ENCODE results near the gene PDE11A. TPM values are rescaled to one million over a fixed set of nuclear protein-coding genes. Genes with fewer than 3 reads are reported as not detected.

PDE11A gene
- total and polyA plus RNA-seq, 2 experiments from 2014 or later = 1.7 to 3.6 TPM

DNA sequence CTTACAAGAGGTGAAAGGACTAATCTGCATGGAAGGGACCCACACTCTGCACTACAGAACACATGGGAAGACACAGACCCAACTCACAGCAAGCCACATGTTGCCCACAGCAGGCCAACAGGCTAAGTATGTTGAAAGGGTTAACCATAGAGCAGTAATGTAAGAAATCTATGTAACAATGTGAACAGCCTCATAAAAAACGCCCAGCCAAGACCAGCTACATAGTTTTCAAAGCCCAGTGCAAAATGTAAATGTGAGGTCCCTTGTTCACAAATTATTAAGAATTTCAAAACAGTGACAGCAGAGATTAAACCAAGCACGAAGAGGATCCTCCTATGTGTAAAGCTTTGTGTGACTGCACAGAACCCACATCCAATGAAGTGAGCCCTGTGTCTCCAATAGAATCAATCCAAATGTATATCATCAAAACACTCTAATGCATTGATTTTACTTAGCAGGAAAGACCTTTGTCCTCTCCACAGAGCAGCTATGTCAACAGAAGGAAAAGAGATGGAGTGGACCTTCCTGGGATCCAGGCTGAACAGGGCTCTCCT, 469.9 kb downstream of the PDE11A start:
- DNase-seq (ENCODE audit: low read depth in 1 of 2, low spot score in 1 of 2) = no peak
- no peaks in the 10 kb centered on the region for H3K36me3 ChIP-seq
- H3K4me1 ChIP-seq (ENCODE audit: low read depth) = peaks cover 9% of the 10 kb centered on the region
- no peaks in the 10 kb centered on the region for H3K27me3 ChIP-seq
- H3K4me3 ChIP-seq = no peak overlapping the region
- TF ChIP-seq, protein P1, sequence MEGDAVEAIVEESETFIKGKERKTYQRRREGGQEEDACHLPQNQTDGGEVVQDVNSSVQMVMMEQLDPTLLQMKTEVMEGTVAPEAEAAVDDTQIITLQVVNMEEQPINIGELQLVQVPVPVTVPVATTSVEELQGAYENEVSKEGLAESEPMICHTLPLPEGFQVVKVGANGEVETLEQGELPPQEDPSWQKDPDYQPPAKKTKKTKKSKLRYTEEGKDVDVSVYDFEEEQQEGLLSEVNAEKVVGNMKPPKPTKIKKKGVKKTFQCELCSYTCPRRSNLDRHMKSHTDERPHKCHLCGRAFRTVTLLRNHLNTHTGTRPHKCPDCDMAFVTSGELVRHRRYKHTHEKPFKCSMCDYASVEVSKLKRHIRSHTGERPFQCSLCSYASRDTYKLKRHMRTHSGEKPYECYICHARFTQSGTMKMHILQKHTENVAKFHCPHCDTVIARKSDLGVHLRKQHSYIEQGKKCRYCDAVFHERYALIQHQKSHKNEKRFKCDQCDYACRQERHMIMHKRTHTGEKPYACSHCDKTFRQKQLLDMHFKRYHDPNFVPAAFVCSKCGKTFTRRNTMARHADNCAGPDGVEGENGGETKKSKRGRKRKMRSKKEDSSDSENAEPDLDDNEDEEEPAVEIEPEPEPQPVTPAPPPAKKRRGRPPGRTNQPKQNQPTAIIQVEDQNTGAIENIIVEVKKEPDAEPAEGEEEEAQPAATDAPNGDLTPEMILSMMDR (IDR thresholded peaks at IDR 0.05; ENCODE audit: low read depth, low read length) = no peak
- no peaks in the 10 kb centered on the region for H3K9me3 ChIP-seq (ENCODE audit: low read depth)
- no peak overlapping the region for H3K27ac ChIP-seq

DNA sequence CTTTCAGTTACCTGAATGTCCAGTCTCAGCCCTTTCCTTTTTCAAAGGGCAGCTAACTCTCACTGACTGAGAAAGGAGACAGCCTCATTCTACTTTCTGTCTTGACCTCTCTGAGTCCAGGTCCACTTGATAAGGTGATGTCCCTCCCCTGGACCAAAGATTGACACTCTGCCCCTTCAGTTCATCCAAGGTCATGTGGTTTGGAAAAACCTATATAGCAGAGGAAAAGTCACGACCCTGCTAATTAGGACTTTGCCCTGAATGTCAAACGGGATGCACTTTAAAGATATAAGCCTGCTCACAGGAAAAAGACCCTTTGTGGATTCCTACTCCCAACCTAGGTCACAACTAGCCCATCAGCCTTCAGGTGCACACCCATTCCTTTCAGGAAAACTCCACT, 471.7 kb downstream of the PDE11A start:
- TF ChIP-seq, protein P1 (IDR thresholded peaks at IDR 0.05; ENCODE audit: low read depth, low read length) = no peak
- no peak overlapping the region for H3K4me3 ChIP-seq
- no peaks in the 10 kb centered on the region for H3K36me3 ChIP-seq
- peaks cover 11% of the 10 kb centered on the region for H3K4me1 ChIP-seq (ENCODE audit: low read depth)
- DNase-seq (ENCODE audit: low read depth in 1 of 2, low spot score in 1 of 2) = no peak
- H3K9me3 ChIP-seq (ENCODE audit: low read depth) = no peaks in the 10 kb centered on the region
- H3K27ac ChIP-seq = no peak overlapping the region
- H3K27me3 ChIP-seq = no peaks in the 10 kb centered on the region

DNA sequence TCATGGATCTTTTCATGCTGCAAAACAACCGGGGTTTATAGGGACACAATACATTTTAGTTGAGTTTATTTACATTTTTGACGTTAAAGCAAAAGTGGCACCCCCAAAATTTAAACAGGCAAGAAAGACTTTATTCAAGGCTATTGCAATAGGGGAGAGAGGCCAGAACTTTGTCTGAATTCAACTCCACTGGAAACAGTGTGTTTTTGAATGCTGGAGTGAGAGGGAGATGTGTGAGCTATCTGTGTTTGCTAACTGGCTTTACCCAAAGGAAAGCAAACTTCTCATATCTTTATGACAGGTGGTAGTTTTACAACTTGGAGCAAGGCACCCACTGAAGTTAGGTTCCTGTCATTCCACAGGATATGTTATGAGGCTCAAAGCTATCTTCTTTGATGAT, 472.6 kb downstream of the PDE11A start:
- no peak for DNase-seq (ENCODE audit: low read depth in 1 of 2, low spot score in 1 of 2)
- Histone ChIP-seq H3K4me1 (ENCODE audit: low read depth) (peaks cover 11% of the 10 kb centered on the region), H3K9me3 (ENCODE audit: low read depth) (no peaks in the 10 kb centered on the region), H3K4me3 (no peak overlapping the region), H3K27ac (no peak overlapping the region), H3K36me3 (no peaks in the 10 kb centered on the region), H3K27me3 (no peaks in the 10 kb centered on the region)
- TF ChIP-seq, protein P1 (IDR thresholded peaks at IDR 0.05; ENCODE audit: low read depth, low read length) = no peak

DNA sequence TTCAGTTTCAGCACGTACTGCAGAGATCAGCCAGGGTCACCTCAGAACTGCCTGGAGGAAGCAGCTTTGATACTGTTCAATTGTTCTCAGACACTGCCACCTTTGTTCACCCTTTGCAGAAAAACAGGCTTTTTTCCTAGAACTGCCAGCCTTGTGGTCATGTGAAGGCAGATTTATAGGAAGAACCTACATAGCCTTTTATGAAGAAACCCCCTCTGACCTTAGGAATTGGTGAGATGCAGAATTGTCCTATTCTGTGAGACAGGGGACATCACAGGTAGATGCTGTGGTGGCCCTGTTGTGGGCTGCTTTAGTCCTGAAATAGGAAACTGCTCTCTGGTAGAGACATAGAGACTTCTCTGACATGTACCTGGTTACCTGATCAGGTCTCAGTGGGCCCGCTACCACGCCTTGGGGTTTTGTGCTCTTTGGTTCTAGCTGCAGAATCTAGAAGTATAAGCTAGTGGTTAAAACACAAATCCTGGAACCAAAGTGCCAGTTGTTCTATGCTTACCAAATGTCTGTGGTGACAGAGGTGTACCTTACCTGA, 473.4 kb downstream of the PDE11A start:
- Histone ChIP-seq H3K36me3 (no peaks in the 10 kb centered on the region), H3K27me3 (no peaks in the 10 kb centered on the region), H3K9me3 (ENCODE audit: low read depth) (no peaks in the 10 kb centered on the region), H3K27ac (no peak overlapping the region), H3K4me3 (no peak overlapping the region), H3K4me1 (ENCODE audit: low read depth) (peaks cover 11% of the 10 kb centered on the region)
- no peak for DNase-seq (ENCODE audit: low read depth in 1 of 2, low spot score in 1 of 2)
- TF ChIP-seq, protein P1 (IDR thresholded peaks at IDR 0.05; ENCODE audit: low read depth, low read length) = no peak

DNA sequence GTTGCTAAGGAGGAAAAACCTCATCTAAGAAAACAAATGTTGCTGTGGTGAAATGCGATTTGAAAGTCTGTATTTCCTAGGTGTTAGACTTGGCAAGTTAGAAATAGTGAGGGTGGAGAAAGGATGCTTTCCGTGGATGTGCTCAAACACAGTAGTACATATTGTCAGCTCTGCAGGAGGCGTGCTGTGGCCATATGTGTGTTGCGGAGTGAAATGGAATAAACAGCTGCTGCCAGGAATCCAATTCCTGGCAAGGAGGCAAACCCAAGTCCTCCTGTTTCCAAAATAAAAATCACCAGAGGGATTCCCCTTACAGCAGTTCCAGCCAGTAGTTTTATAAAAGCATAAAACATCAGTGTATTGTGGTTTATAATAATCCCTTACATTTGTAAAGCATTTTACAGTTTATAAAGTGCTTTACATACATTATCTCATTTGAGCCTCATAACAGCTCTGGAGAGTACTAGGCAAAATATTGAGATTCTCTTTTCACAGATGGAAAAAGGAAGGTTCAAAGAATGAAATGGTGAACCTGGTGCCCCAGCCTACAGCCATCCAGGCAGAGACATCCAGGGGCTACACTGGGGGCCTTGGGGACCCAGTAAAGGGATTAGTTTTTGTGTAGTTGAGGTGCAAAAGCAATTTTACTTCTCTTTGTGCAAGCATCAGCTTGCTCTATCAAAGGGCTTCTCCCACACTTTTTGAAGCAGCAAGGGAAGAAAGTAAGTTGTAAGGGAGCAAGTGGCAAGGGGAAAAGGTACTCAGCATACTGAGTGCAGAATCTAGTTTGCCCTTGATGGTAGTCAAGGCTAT, 474.0 kb downstream of the PDE11A start:
- Histone ChIP-seq H3K27ac (no peak overlapping the region), H3K9me3 (ENCODE audit: low read depth) (no peaks in the 10 kb centered on the region), H3K4me3 (no peak overlapping the region), H3K27me3 (no peaks in the 10 kb centered on the region), H3K36me3 (no peaks in the 10 kb centered on the region), H3K4me1 (ENCODE audit: low read depth) (peaks cover 11% of the 10 kb centered on the region)
- peak in 1 of 2 donors; percentile 80 for DNase-seq (ENCODE audit: low read depth in 1 of 2, low spot score in 1 of 2)
- TF ChIP-seq, protein P1 (IDR thresholded peaks at IDR 0.05; ENCODE audit: low read depth, low read length) = no peak
